ENCODE measurements around the gene KIF2A. TPM values are rescaled to one million over a fixed set of nuclear protein-coding genes. Genes with fewer than 3 reads are reported as not detected.

Gene KIF2A
- total and polyA plus RNA-seq, 2 experiments from 2014 or later, result 35.4 to 35.5 TPM

DNA sequence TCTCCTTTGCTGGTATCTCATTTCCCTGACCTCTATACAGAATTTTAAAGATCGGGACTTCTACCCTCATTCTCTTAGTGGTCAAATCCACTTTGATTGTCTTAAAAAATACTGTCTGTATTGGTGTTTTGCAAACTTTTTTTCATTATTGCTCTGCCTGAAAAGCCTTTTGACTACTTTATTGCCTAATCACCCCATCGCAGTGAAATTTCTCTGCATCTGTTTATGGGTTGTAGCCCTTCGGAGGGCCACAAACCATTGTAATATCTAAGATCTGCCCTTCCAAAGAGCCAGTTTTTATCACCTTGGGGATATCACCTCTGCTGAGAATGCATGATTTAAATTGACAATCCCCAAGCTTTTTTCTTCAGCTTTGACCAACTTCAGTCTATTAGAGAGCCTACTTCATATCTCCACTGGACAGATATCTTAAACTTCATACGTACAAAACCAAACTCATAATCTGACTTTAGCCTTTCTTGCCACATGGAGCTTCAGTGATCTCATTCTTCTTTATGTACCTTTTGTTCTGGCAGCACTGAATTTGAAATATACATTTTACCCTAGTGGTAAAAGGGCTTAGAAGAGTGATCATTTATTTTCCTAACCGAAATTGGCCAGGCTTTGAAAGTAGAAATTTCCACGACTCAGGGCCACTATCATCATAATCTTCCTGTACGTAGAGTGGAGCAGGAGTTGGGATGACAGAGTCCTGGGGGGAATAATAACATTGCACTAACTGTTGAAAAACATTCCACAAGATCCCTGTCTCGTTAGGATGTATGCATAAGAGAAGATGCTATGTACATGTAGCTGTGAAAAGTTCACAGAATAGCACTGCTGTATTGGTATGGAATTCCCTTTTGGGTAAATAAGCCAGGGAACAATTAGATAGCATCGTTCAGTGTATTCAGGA lies 21.4 kb downstream of the KIF2A start:
- no peaks in the 10 kb centered on the region for H3K4me1 ChIP-seq (ENCODE audit: low read depth)
- no peak overlapping the region for H3K4me3 ChIP-seq
- H3K36me3 ChIP-seq, result no peaks in the 10 kb centered on the region
- TF ChIP-seq, protein P1, sequence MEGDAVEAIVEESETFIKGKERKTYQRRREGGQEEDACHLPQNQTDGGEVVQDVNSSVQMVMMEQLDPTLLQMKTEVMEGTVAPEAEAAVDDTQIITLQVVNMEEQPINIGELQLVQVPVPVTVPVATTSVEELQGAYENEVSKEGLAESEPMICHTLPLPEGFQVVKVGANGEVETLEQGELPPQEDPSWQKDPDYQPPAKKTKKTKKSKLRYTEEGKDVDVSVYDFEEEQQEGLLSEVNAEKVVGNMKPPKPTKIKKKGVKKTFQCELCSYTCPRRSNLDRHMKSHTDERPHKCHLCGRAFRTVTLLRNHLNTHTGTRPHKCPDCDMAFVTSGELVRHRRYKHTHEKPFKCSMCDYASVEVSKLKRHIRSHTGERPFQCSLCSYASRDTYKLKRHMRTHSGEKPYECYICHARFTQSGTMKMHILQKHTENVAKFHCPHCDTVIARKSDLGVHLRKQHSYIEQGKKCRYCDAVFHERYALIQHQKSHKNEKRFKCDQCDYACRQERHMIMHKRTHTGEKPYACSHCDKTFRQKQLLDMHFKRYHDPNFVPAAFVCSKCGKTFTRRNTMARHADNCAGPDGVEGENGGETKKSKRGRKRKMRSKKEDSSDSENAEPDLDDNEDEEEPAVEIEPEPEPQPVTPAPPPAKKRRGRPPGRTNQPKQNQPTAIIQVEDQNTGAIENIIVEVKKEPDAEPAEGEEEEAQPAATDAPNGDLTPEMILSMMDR (IDR thresholded peaks at IDR 0.05; ENCODE audit: low read depth, low read length), result no peak
- no peaks in the 10 kb centered on the region for H3K27me3 ChIP-seq
- DNase-seq (ENCODE audit: low read depth in 1 of 2, low spot score in 1 of 2), result no peak
- H3K9me3 ChIP-seq (ENCODE audit: low read depth), result no peaks in the 10 kb centered on the region
- H3K27ac ChIP-seq, result no peak overlapping the region

DNA sequence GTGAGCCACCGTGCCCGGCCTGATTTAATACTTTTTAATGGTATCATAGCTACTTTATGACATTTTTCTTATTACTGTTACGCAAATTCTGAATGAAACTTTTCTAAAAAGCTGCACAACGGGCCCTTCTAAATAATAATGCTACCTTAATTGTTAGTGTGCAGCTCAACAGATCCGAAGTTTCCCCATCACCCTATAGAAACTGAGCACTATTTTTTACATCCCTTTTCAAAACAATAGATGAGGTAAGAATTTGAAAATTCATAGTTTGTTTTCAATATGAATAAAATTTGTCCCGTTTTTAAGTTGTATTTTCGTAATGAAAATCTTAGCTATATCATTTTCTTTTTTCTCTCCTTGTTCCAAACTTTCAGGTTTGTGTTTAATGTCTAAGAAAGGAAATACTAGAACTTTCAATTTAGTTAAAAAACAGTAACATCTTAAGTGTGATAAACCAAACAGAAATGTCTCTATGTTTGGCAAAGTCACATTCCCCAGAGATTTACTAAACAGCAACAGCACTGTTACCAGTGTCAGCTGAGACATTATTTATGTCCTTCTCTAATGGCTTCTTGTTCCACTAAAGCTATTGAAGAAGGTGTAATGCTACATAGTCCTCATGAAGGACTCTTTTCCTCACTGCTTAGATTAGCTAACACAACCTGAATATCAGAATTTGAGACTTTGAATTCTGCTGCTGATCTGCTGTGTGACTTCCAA lies 22.9 kb downstream of the KIF2A start:
- Histone ChIP-seq H3K27ac (no peak overlapping the region), H3K9me3 (ENCODE audit: low read depth) (no peaks in the 10 kb centered on the region), H3K27me3 (no peaks in the 10 kb centered on the region), H3K4me1 (ENCODE audit: low read depth) (no peaks in the 10 kb centered on the region), H3K4me3 (no peak overlapping the region), H3K36me3 (no peaks in the 10 kb centered on the region)
- DNase-seq (ENCODE audit: low read depth in 1 of 2, low spot score in 1 of 2), result no peak
- TF ChIP-seq, protein P1 (IDR thresholded peaks at IDR 0.05; ENCODE audit: low read depth, low read length), result no peak

DNA sequence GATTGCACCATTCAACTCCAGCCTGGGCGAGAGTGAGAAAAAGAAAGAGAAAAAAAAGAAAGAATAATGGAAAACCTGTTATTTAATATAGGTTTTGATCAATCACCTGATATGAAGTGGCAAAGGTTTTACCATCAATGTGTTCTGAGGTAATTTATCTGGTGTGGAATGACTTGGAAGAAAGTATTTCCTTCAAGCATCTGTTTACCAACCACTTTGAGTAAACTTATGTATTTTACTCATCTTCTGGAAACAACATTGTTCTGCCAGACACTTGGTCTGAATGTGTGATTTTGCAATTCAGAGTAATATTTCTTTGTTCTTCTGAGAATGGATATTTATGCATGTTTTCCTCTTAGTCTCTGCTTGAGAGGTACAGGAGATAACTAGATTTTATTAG lies 24.3 kb downstream of the KIF2A start:
- Histone ChIP-seq H3K36me3 (no peaks in the 10 kb centered on the region), H3K9me3 (ENCODE audit: low read depth) (no peaks in the 10 kb centered on the region), H3K27me3 (no peaks in the 10 kb centered on the region), H3K4me1 (ENCODE audit: low read depth) (no peaks in the 10 kb centered on the region), H3K27ac (no peak overlapping the region), H3K4me3 (no peak overlapping the region)
- TF ChIP-seq, protein P1 (IDR thresholded peaks at IDR 0.05; ENCODE audit: low read depth, low read length), result no peak
- DNase-seq (ENCODE audit: low read depth in 1 of 2, low spot score in 1 of 2), result no peak

DNA sequence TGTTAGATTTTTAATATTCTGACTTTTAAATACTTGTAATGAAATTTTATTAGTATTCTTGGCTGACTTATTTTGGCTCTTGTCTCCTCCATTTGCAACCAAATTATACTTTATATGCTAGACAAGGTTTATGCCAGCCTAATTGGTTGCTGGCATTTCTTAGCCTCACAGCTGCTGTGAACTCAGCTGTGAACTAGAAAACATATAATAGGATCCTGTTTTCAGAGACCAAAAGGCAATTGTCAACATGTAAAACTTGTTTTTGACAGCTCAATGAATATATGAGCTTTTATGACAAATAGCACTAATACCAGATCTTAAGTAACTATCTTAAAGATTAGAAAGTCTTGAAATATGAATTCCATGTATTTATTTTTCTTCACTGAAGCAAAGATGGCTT lies 25.9 kb downstream of the KIF2A start:
- Histone ChIP-seq H3K4me1 (ENCODE audit: low read depth) (no peaks in the 10 kb centered on the region), H3K4me3 (no peak overlapping the region), H3K9me3 (ENCODE audit: low read depth) (no peaks in the 10 kb centered on the region), H3K36me3 (no peaks in the 10 kb centered on the region), H3K27me3 (no peaks in the 10 kb centered on the region), H3K27ac (no peak overlapping the region)
- TF ChIP-seq, protein P1 (IDR thresholded peaks at IDR 0.05; ENCODE audit: low read depth, low read length), result no peak
- no peak for DNase-seq (ENCODE audit: low read depth in 1 of 2, low spot score in 1 of 2)

DNA sequence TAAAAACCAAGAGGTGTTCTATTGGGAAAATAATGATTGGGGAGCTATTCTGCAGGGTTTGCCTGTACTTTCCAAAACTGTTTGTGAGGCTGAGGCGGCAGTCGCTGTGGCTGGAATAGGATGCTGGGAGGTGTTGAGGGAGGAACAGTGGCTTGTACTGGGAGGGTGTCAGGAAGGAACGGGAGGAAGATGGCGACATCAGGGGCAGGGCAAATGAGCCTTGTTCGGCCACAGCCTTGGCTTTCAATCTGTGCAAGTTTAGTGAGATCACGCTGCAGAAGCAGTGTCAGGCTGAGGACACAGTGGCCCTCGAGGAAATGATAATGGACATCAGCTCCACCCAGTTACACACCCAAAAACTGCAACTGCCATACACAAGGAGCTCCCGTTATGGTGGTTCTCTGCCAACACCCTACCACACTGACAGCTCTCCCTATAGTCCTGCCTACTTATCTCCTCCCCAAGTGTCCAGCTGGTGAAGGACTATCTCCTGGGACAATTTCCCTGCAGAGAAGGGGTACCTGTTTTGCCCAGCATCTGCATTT lies 27.3 kb downstream of the KIF2A start:
- no peak overlapping the region for H3K4me3 ChIP-seq
- TF ChIP-seq, protein P1 (IDR thresholded peaks at IDR 0.05; ENCODE audit: low read depth, low read length), result no peak

More for the DNA sequence above, 27.3 kb downstream of the KIF2A start:
- Histone ChIP-seq H3K27me3 (no peaks in the 10 kb centered on the region), H3K4me1 (ENCODE audit: low read depth) (no peaks in the 10 kb centered on the region), H3K36me3 (no peaks in the 10 kb centered on the region), H3K27ac (peak overlapping the region; percentile 21), H3K9me3 (ENCODE audit: low read depth) (no peaks in the 10 kb centered on the region)
- DNase-seq (ENCODE audit: low read depth in 1 of 2, low spot score in 1 of 2), result no peak

Measured in cardiac muscle cell (in vitro differentiated cells and primary cell).